CD4-positive, alpha-beta T cell treated with Interleukin-17A for 1 hour (primary cell): ENCODE data around the gene NOD1.
"Not testable (repeated sequence)": the region's sequence is repeated elsewhere in the genome, so short reads cannot be mapped to it uniquely, and the experiment has no call there.

Experiments used
- DNase-seq: peaks from one replicate; pipeline ENCODE4 v3.0.0-alpha.2; 2020

Gene NOD1

DNA sequence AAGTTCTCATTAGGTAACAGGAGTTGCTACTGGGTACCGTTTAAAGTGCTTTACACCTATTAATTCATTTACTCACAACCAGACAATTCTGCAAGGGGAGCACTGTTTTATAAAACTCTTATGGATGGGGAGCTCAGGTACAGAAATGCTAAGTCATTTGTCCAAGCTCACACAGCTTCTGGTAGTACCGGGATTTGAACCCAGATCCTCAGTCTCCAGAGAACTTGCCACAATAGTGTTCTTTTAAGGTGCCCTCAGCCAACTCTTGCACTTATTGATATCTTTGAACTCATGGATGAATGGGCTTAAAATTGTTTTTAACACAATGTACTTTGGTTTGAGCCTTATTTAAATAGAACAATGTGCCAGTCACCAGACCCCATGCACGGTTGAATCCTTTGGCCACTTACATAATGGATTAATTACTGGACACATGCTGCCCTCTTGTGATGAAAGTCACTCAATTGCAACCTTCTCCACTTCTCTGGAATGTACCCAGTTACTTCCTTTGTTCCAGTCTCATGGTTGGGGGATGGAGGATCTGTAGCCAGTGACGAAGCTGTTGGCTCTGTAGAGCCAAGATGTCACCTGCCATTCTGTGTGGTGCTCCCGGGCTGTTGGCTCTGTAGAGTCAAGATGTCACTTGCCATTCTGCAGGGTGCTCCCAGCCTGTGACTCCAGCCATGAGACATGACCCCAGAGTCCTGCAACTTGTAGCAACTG lies 65.6 kb downstream of the NOD1 start:
- DNase-seq, result peak; percentile 58

DNA sequence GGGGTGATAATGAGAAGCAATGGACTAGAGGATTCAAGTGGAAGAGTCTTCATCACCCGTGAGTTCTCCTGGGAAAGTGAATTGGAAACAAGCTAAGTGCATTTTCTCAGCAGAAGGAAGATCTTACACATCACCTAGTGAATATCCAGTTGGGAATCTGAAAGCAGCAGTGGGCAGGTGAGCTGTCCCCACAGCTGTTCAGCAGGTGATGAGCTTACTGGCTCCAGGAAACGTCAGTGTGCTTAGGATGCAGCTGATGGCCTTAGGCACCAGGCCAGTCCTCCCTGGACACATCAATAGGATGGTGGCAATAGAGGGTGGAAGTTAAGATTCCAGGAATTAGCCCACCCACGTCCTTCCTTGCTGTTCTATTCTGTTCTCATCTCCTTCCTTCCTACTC lies 66.7 kb downstream of the NOD1 start:
- DNase-seq, result no peak

GRCh38 chr7:30411173-30411572 lies 67.4 kb downstream of the NOD1 start:
- DNase-seq, result no peak

DNA sequence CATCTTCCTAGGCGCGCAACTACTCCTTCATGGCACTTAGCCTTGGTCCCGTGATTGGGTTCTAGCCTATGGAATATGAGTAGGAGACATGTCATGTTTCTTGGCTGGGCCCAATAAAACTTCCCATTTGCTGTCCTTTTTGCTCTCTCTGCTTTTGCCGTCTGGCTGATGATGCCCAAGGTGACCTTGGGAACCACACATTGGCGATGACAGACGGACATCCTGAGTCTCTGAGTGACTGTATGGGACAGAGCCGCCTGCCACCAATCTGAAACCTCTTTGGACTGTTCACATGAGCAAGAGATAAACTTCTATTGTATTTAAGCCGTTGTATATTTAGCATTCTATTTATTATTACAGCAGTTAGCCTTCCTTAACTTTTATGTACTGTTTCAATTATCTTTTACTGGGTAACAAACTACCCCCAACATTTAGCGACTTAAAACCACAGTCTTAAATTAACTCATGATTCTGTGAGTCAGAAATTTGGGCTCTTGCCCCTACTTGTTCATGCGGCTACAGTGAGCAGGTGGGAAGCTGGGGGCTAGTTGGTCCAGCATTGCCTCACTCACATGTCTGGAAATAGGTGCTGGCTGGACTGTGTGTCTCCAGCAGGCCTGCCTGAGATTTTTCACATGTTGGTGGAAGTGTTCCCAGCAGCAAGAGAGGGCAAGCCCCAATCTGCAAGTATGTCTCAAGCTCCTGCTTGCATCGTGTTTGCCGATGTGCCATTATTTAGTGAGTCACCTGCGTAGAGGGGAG lies 71.7 kb downstream of the NOD1 start:
- DNase-seq, result no peak

GRCh38 chr7:30405179-30405578 lies 73.4 kb downstream of the NOD1 start:
- DNase-seq, result no peak

GRCh38 chr7:30403477-30403876 lies 75.1 kb downstream of the NOD1 start:
- DNase-seq, result no peak

GRCh38 chr7:30396389-30396788 lies 82.2 kb downstream of the NOD1 start:
- no peak for DNase-seq

DNA sequence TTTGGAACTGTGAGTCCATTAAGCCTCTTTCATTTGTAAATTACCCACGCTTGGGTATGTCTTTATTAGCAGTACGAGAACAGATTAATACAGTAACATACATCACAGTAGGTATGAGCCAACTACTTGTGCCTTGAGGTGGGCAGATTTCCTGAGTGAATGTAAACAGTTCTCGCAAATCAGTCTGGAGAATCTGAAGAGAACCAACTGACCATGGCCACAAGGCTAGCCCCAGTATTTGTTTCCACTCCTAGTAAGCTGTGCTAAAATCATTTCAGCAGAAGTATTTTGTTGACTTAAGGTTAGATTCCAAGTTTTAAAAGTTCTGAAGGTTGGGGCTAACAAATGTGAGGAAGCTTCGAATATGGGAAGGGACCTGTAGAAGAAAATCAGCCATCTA lies 82.9 kb downstream of the NOD1 start:
- DNase-seq, result no peak

DNA sequence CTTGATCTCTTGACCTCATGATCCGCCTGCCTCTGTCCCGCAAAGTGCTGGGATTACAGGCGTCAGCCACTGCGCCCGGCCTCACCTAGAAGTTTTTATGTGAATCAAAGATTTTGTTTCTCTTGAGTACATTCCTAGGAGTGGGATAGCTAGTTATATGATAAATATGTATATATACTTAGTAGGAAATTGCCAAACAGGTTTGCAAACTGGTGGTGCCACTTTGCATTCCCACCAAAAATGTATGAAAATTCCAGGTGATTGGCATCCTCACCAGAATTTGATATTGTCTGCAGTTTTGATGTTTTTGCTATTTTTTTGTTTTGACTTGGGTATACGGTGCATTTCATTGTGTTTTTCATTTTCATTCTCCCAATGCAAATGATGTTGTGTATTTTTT lies 86.8 kb downstream of the NOD1 start:
- no peak for DNase-seq

GRCh38 chr7:30390736-30391636 lies 87.6 kb downstream of the NOD1 start:
- no peak for DNase-seq

DNA sequence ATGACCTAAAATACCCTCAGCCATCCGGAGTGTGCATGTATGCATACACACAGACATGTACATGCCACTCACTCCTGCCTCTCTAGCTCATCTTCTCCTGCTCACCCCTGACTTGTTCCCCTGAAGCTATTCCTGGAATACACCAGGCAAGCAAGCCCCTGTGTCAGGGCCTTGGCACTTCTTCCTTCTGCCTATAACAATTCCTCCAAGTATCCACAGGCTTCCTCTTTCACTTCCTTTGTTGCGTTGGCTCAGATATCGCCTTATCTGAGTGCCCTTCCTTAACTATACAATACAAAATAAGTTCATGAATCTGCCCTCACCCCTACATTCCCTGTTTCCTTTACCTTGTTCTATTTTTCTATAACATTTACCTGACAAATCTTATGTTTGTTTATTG lies 88.8 kb downstream of the NOD1 start:
- DNase-seq, result no peak

GRCh38 chr7:30382607-30383006 lies 96.0 kb downstream of the NOD1 start:
- no peak for DNase-seq

DNA sequence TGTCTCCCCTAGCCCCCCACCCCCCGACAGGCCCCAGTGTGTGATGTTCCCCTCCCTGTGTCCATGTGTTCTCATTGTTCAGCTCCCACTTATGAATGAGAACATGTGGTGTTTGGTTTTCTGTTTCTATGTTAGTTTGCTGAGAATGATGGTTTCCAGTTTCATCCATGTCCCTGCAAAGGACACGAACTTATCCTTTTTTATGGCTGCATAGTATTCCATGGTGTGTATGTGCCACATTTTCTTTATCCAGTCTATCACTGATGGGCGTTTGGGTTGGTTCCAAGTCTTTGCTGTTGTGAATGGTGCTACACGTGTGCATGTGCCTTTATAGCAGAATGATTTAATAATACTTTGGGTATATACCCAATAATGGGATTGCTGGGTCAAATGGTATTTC lies 97.8 kb downstream of the NOD1 start:
- DNase-seq, result not testable (repeated sequence)

GRCh38 chr7:30380294-30380693 lies 98.3 kb downstream of the NOD1 start:
- DNase-seq, result no peak

DNA sequence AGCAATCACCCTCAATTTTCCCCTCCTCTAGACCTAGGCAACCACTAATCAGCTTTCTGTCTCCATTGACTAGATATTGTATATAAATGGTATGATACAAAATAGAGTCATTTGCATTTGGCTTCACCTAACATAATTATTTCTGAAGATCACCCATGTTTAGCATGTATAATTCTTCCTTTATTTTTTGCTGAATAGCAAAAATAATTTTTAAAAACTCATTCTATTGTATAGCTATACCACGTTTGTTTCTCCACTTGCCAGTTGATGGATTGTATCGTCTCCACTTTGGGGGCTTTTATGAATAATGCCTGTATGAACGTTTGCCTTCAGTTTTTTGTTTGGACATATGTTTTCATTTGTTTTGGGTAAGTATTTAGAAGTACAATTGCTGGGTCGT lies 98.8 kb downstream of the NOD1 start:
- DNase-seq, result no peak

DNA sequence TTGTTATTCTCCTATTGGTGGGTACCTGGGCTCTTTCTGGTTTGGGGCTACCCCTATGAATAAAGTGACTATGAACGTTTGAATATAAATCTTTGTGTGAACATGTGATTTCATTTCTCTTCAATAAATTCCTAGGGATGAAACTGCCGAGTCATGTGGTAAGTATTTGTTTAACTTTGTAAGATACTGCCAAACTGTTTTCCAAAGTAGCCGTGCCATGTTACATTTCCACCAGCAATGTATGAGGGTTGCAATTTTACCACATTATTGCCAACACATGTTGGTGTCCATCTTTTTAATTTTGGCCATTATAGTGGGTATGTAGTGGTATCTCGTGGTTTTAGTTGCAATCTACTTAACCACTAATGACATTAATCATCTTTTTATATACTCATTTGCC lies 99.5 kb downstream of the NOD1 start:
- no peak for DNase-seq

GRCh38 chr7:30378275-30378674 lies 100.3 kb downstream of the NOD1 start:
- DNase-seq, result no peak
